GM21367 (cell line): ENCODE results near the gene KIAA1755.

Experiments used
- ATAC-seq: cut with Tn5 transposase; IDR thresholded peaks from one replicate; pipeline ENCODE4 v1.9.1; 2021; ENCODE audit not compliant: unreplicated experiment

Gene KIAA1755

DNA sequence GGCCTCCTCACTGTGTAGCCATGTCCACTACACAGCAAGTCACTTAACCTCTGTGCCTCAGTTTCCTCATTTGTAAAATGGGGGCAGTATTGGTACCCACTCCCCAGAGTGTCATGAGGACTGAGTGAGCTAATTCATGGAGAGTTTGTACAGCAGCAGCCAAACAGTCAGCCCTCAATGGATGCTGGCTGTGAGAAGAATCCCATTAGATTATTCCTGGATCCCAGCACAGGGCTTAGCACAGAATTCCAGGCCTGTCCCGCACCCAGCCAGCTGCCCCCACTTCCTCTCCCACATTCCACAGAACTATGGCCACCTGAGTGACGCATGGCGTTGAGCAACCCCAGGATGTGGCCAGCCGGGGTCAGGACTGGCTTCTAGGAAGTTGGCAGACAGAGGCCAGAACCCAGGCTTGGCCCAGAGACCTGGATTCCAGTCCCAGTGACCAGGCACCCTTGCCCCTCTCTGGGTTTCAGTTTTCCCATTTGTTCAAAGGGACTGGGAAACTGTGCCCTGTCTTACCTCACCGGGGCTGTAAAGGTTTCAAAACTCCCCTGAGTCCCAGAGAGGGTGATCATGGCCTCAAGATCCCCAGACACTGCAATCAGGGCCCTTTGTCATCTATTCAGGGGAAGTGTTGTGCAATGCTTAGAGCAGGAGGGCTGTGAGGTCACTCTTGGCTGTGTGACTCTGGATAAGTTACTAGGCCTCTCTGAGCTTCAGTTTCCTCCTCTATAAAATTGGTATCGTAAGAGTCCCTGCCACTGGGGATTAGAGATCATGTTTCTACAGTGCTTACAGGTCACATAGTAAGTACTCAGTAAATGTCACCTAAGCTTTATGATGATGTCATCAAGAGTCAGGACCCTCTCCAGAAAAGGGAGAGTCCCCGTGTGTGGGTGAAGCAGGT lies 92.4 kb downstream of the KIAA1755 start:
- ATAC-seq, result no peak

GRCh38 chr20:38167328-38167850 lies 93.1 kb downstream of the KIAA1755 start:
- ATAC-seq, result no peak

- ATAC-seq, result no peak
Measured at GRCh38 chr20:38166703-38167233, 93.8 kb downstream of the KIAA1755 start.

DNA sequence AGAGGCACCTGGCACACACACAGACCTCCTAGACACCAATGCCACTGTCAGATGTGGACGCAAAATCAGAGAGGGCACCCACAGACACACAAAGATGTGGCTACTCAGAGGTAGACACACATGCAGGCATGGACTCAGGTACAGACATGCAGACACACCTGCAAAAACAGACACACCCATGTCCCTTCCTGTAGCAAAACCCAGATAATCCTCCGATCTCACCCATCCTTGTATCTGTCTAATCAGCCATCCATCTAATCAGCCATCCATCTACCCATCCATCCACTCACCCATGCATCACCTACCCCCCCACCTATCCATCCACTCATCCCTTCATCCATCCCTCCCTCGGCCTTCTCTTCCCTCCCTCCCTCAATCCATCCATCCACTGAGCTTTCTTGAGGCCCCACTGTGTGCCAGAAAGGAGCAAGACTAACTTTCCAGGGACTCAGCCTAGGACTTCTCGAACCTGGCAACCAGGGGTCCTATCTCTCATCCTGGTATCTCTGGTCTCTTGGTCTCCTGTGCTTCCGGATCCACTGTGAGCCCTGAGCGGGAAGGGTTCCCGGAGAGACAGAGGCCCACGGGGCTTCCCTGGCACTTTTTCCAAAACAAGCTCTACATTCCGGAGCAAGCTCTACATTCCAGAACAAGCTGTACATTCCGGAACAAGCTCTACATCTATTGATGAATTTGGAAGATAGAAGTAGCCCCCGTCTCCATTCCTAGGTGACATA lies 94.4 kb downstream of the KIAA1755 start:
- no peak for ATAC-seq

DNA sequence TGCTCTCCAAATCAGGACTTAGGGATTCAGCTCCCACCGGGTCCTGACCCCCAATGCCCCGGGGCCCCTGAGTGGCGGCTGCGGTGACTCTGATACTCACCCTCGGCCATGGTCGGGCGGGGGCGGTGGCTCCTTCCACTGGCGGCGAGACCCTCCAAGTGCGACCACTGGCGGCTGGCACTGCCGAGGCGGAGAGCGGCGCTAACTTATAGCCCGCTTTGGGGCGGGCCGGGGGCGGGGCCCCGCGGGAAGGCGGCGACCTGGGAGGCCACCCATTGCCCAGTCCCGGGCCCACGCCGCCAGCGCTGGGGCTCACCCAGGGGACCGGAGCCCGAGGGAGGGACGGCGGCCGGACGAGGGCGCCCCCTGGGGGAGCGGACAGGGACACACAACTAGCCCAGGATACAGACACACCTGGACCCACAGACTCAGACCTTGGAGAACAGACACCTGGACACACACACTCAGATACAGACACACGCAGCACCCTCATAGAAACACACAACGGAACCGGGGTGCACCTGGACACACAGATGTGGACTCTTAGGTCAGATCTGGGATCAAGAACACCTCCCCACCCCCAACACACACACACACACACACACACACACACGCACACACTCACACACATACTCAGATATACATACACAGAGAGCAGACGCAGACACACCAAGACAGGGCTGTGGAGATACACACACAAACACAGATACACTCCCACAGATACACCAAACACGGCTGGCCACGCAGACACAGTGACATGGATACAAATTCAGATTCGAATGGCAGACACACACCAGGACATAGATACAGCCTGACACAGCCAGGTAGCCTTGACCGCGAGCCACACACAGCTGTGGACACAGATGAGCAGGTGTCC lies 95.2 kb downstream of the KIAA1755 start, which contains the start of gene TGM2:
Gene TGM2 (minus strand): TSS at position 182 of the 877 bp plus-strand sequence. CDS start 72 bp downstream, at position 110.
- ATAC-seq, result peak; percentile 74

DNA sequence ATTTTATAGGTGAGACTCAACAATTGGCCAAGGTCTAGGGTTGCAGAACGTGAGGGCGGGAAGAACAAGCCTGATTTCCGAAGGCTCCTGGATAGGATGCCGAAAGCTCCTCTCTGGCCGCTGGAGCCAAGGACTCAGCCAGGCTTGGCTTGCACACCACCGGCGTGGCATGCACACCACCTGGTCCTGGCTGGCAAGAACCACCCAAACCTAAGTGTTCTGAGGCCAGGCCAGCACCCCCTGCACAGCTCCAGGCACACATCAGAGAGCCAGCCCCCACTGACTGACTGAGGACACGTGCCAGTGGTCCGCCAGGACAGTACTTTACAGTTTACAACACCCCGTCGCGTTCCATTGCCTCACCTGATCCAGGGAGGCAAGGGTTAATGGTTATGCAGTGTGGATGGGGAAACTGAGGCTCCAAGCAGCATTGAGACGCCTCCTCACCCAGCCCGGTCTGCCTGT lies 95.9 kb downstream of the KIAA1755 start:
- ATAC-seq, result no peak

DNA sequence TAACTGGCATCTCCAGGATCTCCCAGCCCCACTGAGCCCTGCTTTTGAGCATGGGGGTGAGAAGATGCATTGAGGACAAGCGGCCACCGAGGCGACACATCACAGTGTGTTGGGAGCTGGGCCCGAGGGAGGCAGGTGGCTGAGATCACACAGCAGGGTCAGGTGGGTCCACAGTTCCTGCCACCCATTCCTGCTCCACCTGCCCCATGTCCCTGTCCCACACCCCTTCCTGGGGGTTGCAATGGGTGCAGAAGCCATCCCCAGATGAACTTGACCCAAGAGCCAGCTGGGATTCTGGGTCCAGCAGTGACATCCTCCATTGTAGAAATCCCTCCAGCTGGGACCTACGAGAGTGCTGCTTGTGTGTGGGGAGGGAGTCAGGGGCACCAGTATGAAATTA lies 96.5 kb downstream of the KIAA1755 start:
- ATAC-seq, result no peak

GRCh38 chr20:38162878-38163875 lies 97.4 kb downstream of the KIAA1755 start:
- ATAC-seq, result no peak

- ATAC-seq, result no peak
Measured at GRCh38 chr20:38162149-38162548, 98.4 kb downstream of the KIAA1755 start.

GRCh38 chr20:38161412-38161774 lies 99.1 kb downstream of the KIAA1755 start:
- no peak for ATAC-seq
